ENCODE results near the gene SLC6A7. TPM values are rescaled to one million over a fixed set of nuclear protein-coding genes. Genes with fewer than 3 reads are reported as not detected.

SLC6A7 gene
- polyA plus RNA-seq, 1 of the 3 experiments (the other 2 are of a cell fraction): not detected

GRCh38 chr5:150258130-150258529 is 68.3 kb downstream of the SLC6A7 start:
- Histone ChIP-seq H3K9ac (no peak overlapping the region), H3K9me2 (no peaks in the 10 kb centered on the region), H3K4me3 (ENCODE audit: low read depth in 2 of 2, low read length in 1 of 2) (no peak overlapping the region), H3K4me2 (no peak overlapping the region), H3K79me2 (ENCODE audit: insufficient read depth) (no peaks in the 10 kb centered on the region), H3K9me3 (no peaks in the 10 kb centered on the region), H3K27ac (ENCODE audit: low read depth in 2 of 2, low read length in 1 of 2) (no peak overlapping the region), H3K36me3 (replicated peaks in 1 of 2; ENCODE audit: control insufficient read depth in 1 of 2, insufficient read depth in 2 of 2, low read length in 1 of 2) (no peaks in the 10 kb centered on the region), H3F3A (replicated peaks; ENCODE audit: insufficient read depth) (no peaks in the 10 kb centered on the region), H4K20me1 (ENCODE audit: insufficient read depth) (no peaks in the 10 kb centered on the region), H3K27me3 (ENCODE audit: insufficient read depth) (no peaks in the 10 kb centered on the region), H3K4me1 (ENCODE audit: control insufficient read depth in 1 of 2, insufficient read depth in 2 of 2, low read depth in 1 of 2, low read length in 1 of 2) (peaks cover 8 to 17% of the 10 kb centered on the region in 2 experiments; a peak in 3 of 4 replicates), H2AFZ (ENCODE audit: low read depth) (no peak overlapping the region)
- WGBS (ENCODE audit: low lambda C conversion rate): 83% methylated on average over 6 of the region's 6 CpGs
- ChIA-PET POLR2A (no interaction called here), CTCF (no interaction called here)
- TF ChIP-seq CHD2 (IDR thresholded peaks at IDR 0.05; ENCODE audit: low read length, partially characterized antibody) (no peak), RXRA (IDR thresholded peaks at IDR 0.05; ENCODE audit: borderline replicate concordance, low read depth) (no peak), JUND (IDR thresholded peaks at IDR 0.05) (no peak), ELF1 (IDR thresholded peaks at IDR 0.05) (no peak), USF1 (IDR thresholded peaks at IDR 0.05; ENCODE audit: borderline replicate concordance, low read depth) (no peak), FOXM1 (IDR thresholded peaks at IDR 0.05; ENCODE audit: low read depth) (no peak), TAF1 (IDR thresholded peaks at IDR 0.05; ENCODE audit: borderline replicate concordance, low read depth, low read length) (no peak), TCF12 (IDR thresholded peaks at IDR 0.05) (no peak), POLR2AphosphoS5 (IDR thresholded peaks at IDR 0.05; ENCODE audit: low read depth, low read length) (no peak), YY1 (IDR thresholded peaks at IDR 0.05; ENCODE audit: low read depth) (no peak), USF2 (IDR thresholded peaks at IDR 0.05; ENCODE audit: borderline replicate concordance, low read depth, low read length) (no peak)
- no peak for DNase-seq

Other genes starting within 250 kb of the SLC6A7 start
- gene PDE6A, start 245.3 kb upstream of the SLC6A7 start, polyA plus RNA-seq (2012; rRNA removed): 0.05 and 0.06 TPM in 2 replicates
- gene SLC26A2, start 229.3 kb upstream of the SLC6A7 start, polyA plus RNA-seq (2012; rRNA removed): 1.3 and 1.9 TPM in 2 replicates
- gene TIGD6, start 189.4 kb upstream of the SLC6A7 start, polyA plus RNA-seq (2012; rRNA removed): 4.7 and 4.8 TPM in 2 replicates
- gene HMGXB3, start 189.3 kb upstream of the SLC6A7 start, polyA plus RNA-seq (2012; rRNA removed): 28.8 and 39.9 TPM in 2 replicates
- gene CSF1R, start 103.5 kb upstream of the SLC6A7 start, polyA plus RNA-seq (2012; rRNA removed): 0.15 and 0.25 TPM in 2 replicates
- gene PDGFRB, start 34.2 kb upstream of the SLC6A7 start, polyA plus RNA-seq (2012; rRNA removed): 25.9 and 32.1 TPM in 2 replicates
- gene CDX1, start 23.3 kb upstream of the SLC6A7 start, polyA plus RNA-seq (2012; rRNA removed): 0.23 and 0.26 TPM in 2 replicates
- 0.05 and 0.10 TPM in 2 replicates for gene CAMK2A, start 99.7 kb downstream of the SLC6A7 start, polyA plus RNA-seq (2012; rRNA removed)
- gene ARSI, start 112.8 kb downstream of the SLC6A7 start, polyA plus RNA-seq (2012; rRNA removed): 0.03 and 0.20 TPM in 2 replicates
- gene TCOF1, start 167.6 kb downstream of the SLC6A7 start, polyA plus RNA-seq (2012; rRNA removed): 21.9 and 33.0 TPM in 2 replicates
- gene CD74, start 222.8 kb downstream of the SLC6A7 start, polyA plus RNA-seq (2012; rRNA removed): 0.15 and 0.26 TPM in 2 replicates